Stomach (tissue), 9 donors: Measurements from ENCODE around the gene B3GNT2. TPM values are rescaled to one million over a fixed set of nuclear protein-coding genes. Genes with fewer than 3 reads are reported as not detected.

Experiments
- DNase-seq, 2 donors: peaks; one replicate each; pipeline versions ENCODE4 v3.0.0 to v3.0.0-alpha.2; 2013 to 2019
- H3K27ac ChIP-seq, 5 donors: fragments of 200-600 bp in 4 of 5; sonication (generic) in 4 of 5; one replicate each; pipeline ENCODE4 v1.5.1; 2013 to 2019; ENCODE audit warnings: mild to moderate bottlenecking in 1 of 5, moderate library complexity in 1 of 5
- H3K27me3 ChIP-seq, 3 donors: fragments of 200-600 bp; sonication (generic); one replicate each; pipeline ENCODE4 v1.5.1; 2017 to 2019; ENCODE audit warnings: mixed run types in 1 of 3
- H3K36me3 ChIP-seq, 4 donors: fragments of 200-600 bp; sonication (generic); 1 replicate in 3 of 4; 2 replicates in 1 of 4; pipeline ENCODE4 v1.5.1; 2016 to 2019
- H3K4me1 ChIP-seq, 4 donors: fragments of 200-600 bp; sonication (generic); one replicate each; pipeline ENCODE4 v1.5.1; 2016 to 2019
- H3K4me3 ChIP-seq, 4 donors: fragments of 200-600 bp; sonication (generic) in 3 of 4; one replicate each; pipeline ENCODE4 v1.5.1; 2016 to 2019; ENCODE audit warnings: mild to moderate bottlenecking in 1 of 4
- H3K9me3 ChIP-seq, 4 donors: fragments of 200-600 bp; sonication (generic); one replicate each; pipeline ENCODE4 v1.5.1; 2016 to 2019
- EP300 ChIP-seq: sonication (generic); formaldehyde crosslinking; IDR thresholded peaks from one replicate; pipeline ENCODE4 v1.6.1; 2017; ENCODE audit warnings: antibody characterized with exemption
- POLR2A ChIP-seq, 4 donors: fragments of 450-650 bp; IDR thresholded peaks; one replicate each; pipeline ENCODE4 v1.6.1; 2016; ENCODE audit warnings: antibody characterized with exemption in 4 of 4, control low read depth in 2 of 4, mild to moderate bottlenecking in 1 of 4, moderate library complexity in 1 of 4
- POLR2AphosphoS5 ChIP-seq, 3 donors: sonication (generic); formaldehyde crosslinking; IDR thresholded peaks; one replicate each; pipeline ENCODE4 v1.6.1; 2016; ENCODE audit warnings: antibody characterized with exemption in 3 of 3
- WGBS, 5 donors: extraction: QIAGEN DNeasy Blood & Tissue Kit in 3 of 5; methylation state at CpG; one replicate each; pipeline versions ENCODE4 v1.1.5 to v1.1.7; 2013 to 2018; 5-methylcytosine and 5-hydroxymethylcytosine counted together
- intact Hi-C: fragments of 100-400 bp; cut with DNase I; formaldehyde crosslinking; loops from one replicate; pipeline ENCODE4 v1.15.1; 2023; ENCODE audit warnings: low total_unique reads
- polyA plus RNA-seq, 3 donors: library from polyadenylated mRNA; stranded (reverse); fragments of 200-250 nt; gene quantifications; one replicate each; pipeline ENCODE4 v1.2.3, GENCODE V29; 2013
- total RNA-seq, 5 donors: library from RNA; depleted of rRNA; stranded (reverse); fragments of >200 nt; gene quantifications; one replicate each; pipeline versions ENCODE4 v1.1.0 to v1.2.3, GENCODE V29; 2014 to 2016
- TF ChIP-seq, protein P1 (sequence below), 7 experiments: fragments of 450-650 bp in 4 of 7; fragments of 200-600 bp in 3 of 7; sonication (generic) in 3 of 7; IDR thresholded peaks; one replicate each; pipeline ENCODE4 v1.5.1; 2016 to 2019; ENCODE audit warnings: antibody characterized with exemption in 7 of 7, control low read depth in 2 of 7, mild to moderate bottlenecking in 1 of 7
- donor health status: healthy with polysubstance abuse.
- donor health status: Bipolar disorder and iron deficiency.
- donor health status: healthy.

Gene B3GNT2
- total and polyA plus RNA-seq, 8 donors = 6.6 to 62.5 (median 19.6) TPM

DNA sequence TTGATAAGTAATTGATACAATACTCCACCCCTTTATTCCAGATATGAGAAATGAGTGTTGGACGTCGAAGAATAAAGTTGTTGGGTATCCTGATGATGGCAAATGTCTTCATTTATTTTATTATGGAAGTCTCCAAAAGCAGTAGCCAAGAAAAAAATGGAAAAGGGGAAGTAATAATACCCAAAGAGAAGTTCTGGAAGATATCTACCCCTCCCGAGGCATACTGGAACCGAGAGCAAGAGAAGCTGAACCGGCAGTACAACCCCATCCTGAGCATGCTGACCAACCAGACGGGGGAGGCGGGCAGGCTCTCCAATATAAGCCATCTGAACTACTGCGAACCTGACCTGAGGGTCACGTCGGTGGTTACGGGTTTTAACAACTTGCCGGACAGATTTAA lies 26.3 kb downstream of the B3GNT2 start:
- H3K27me3 ChIP-seq = no peaks in the 10 kb centered on the region
- no peak for DNase-seq
- TF ChIP-seq, protein P1, sequence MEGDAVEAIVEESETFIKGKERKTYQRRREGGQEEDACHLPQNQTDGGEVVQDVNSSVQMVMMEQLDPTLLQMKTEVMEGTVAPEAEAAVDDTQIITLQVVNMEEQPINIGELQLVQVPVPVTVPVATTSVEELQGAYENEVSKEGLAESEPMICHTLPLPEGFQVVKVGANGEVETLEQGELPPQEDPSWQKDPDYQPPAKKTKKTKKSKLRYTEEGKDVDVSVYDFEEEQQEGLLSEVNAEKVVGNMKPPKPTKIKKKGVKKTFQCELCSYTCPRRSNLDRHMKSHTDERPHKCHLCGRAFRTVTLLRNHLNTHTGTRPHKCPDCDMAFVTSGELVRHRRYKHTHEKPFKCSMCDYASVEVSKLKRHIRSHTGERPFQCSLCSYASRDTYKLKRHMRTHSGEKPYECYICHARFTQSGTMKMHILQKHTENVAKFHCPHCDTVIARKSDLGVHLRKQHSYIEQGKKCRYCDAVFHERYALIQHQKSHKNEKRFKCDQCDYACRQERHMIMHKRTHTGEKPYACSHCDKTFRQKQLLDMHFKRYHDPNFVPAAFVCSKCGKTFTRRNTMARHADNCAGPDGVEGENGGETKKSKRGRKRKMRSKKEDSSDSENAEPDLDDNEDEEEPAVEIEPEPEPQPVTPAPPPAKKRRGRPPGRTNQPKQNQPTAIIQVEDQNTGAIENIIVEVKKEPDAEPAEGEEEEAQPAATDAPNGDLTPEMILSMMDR (IDR thresholded peaks at IDR 0.05) = no peak
- TF ChIP-seq POLR2AphosphoS5 (IDR thresholded peaks at IDR 0.05) (no peak), EP300 (no peak), POLR2A (IDR thresholded peaks at IDR 0.05) (no peak)
- H3K36me3 ChIP-seq = peaks cover 2 to 37% (median 30%) of the 10 kb centered on the region in 4 donors
- intact Hi-C loops = no loop called here
- H3K27ac ChIP-seq = no peak overlapping the region
- WGBS, 5 donors = 91 to 96% (median 94%) methylated on average over 12 of the region's 12 CpGs
- peaks cover 11 to 54% (median 35%) of the 10 kb centered on the region in 4 donors for H3K4me1 ChIP-seq
- H3K9me3 ChIP-seq = no peaks in the 10 kb centered on the region
- no peak overlapping the region for H3K4me3 ChIP-seq

DNA sequence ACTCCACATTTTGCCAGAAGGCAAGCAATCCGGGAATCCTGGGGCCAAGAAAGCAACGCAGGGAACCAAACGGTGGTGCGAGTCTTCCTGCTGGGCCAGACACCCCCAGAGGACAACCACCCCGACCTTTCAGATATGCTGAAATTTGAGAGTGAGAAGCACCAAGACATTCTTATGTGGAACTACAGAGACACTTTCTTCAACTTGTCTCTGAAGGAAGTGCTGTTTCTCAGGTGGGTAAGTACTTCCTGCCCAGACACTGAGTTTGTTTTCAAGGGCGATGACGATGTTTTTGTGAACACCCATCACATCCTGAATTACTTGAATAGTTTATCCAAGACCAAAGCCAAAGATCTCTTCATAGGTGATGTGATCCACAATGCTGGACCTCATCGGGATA lies 26.8 kb downstream of the B3GNT2 start:
- Histone ChIP-seq H3K27ac (no peak overlapping the region), H3K4me1 (peaks cover 7 to 49% (median 30%) of the 10 kb centered on the region in 4 donors), H3K9me3 (no peaks in the 10 kb centered on the region), H3K36me3 (peaks cover 2 to 41% (median 33%) of the 10 kb centered on the region in 4 donors), H3K4me3 (no peak overlapping the region), H3K27me3 (no peaks in the 10 kb centered on the region)
- TF ChIP-seq, protein P1 (IDR thresholded peaks at IDR 0.05) = no peak
- TF ChIP-seq POLR2AphosphoS5 (IDR thresholded peaks at IDR 0.05) (no peak), EP300 (no peak), POLR2A (IDR thresholded peaks at IDR 0.05) (no peak)
- WGBS, 5 donors = 79 to 94% (median 88%) methylated on average over 8 of the region's 8 CpGs
- DNase-seq = no peak
- intact Hi-C loops = no loop called here

- DNase-seq = no peak
- peaks cover 2 to 41% (median 33%) of the 10 kb centered on the region in 4 donors for H3K36me3 ChIP-seq
- TF ChIP-seq EP300 (no peak), POLR2AphosphoS5 (IDR thresholded peaks at IDR 0.05) (no peak), POLR2A (IDR thresholded peaks at IDR 0.05) (no peak)
- TF ChIP-seq, protein P1 (IDR thresholded peaks at IDR 0.05) = no peak
- H3K4me1 ChIP-seq = peaks cover 6 to 27% (median 17%) of the 10 kb centered on the region in 4 donors
- H3K27me3 ChIP-seq = no peaks in the 10 kb centered on the region
- H3K9me3 ChIP-seq = no peaks in the 10 kb centered on the region
- intact Hi-C loops = no loop called here
- 32 to 68% (median 44%) methylated on average over 1 of the region's 1 CpG for WGBS, 5 donors
- H3K4me3 ChIP-seq = no peak overlapping the region
- H3K27ac ChIP-seq = no peak overlapping the region
Observed at GRCh38 chr2:62224976-62225375, 29.1 kb downstream of the B3GNT2 start.

DNA sequence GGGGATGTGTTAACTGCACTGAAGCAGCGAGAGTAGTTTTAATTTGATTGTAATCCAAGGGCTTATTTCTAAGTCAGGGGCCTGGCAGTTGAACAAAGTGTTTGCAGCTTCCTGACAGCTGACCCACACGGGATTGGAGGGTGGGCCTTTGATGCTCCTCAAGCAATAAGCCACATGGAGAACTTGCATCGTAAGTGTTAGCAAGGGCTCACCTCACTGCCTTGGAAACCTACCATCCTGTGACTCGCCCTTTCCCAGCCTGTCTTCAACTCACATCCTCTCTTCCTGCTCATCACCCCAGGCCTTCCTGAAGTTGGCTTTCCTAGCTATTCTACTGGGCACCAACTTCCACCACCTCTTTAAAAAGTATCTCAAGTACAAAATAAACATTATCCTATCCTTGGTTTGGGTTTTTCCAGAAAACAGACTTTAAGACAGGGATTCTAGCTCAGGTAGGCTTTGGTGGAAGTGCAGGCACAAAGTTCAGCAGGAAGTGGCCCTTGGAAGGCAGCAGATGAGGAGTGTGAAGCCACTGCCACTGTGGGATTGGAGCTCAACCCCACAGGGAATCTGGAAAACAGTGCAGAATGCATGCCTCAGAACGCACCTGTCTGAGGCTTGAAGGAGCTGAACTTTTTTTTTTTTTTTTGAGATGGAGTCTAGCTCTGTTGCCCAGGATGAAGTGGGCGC lies 31.6 kb downstream of the B3GNT2 start:
- Histone ChIP-seq H3K27ac (no peak overlapping the region), H3K27me3 (no peaks in the 10 kb centered on the region), H3K4me1 (peaks cover 0 to 4% (median under 1%) of the 10 kb centered on the region in 4 donors), H3K4me3 (no peak overlapping the region), H3K9me3 (no peaks in the 10 kb centered on the region), H3K36me3 (peaks cover 0 to 38% (median 29%) of the 10 kb centered on the region in 4 donors)
- 81 to 90% (median 84%) methylated on average over 6 of the region's 6 CpGs for WGBS, 5 donors
- no peak for TF ChIP-seq POLR2AphosphoS5 (IDR thresholded peaks at IDR 0.05)
- TF ChIP-seq, protein P1 (IDR thresholded peaks at IDR 0.05) = no peak
- TF ChIP-seq POLR2A (IDR thresholded peaks at IDR 0.05) = no peak
- TF ChIP-seq EP300 = no peak
- no peak for DNase-seq
- intact Hi-C loops = no loop called here
